Measurements from ENCODE around the gene DCK. TPM values are rescaled to one million over a fixed set of nuclear protein-coding genes. Genes with fewer than 3 reads are reported as not detected.
A peak's percentile ranks its signal among the peaks of the same experiment; 100 is the strongest.

Gene DCK
- total RNA-seq = 10 to 100 TPM; 84.1 to 93.1 TPM

DNA sequence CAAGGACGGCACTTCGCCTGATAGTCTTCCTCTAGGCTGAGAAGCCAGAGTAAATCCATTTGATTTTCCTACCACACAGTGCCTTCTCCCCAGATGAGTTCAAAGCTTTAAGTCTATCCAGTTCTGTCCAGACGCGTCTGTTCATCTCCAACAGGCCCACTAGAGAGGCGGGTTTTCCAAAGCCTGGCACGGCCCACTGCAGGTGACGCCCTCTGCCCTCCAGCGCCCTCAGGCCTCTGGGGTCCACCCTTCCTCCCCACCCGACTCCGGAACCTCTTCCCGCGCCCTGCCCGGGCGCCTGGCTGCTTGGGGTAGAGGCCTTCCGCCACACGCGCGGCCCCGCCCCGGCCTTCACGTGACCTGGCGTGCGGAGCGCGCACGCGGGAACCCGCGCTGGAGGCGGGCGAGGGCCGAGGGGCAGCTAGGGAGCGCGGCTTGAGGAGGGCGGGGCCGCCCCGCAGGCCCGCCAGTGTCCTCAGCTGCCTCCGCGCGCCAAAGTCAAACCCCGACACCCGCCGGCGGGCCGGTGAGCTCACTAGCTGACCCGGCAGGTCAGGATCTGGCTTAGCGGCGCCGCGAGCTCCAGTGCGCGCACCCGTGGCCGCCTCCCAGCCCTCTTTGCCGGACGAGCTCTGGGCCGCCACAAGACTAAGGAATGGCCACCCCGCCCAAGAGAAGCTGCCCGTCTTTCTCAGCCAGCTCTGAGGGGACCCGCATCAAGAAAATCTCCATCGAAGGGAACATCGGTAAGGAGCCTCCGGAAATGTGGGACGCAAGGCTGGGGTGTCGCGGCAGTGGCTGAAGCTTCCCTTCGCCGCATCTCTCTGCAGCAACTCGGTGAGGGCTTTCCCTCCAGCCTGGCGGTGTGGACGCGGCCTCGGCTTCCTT lies at the start of gene DCK:
Gene DCK (plus strand): TSS at position 469 of the 888 bp plus-strand sequence. CDS start 187 bp downstream, at position 656.
- Mint-ChIP-seq H3K36me3 (ENCODE audit: low read depth) (peaks cover 43% of the 10 kb centered on the region), H3K27ac (peak within 1 kb of the TSS; percentile 91)
- CTCF ChIA-PET = interaction anchor here (0.6 to 2.6 kb wide), 9 partner anchors 10 to 270 kb away, joined by 3 to 8 read pairs (median 4); partner anchors contain the start of gene GRSF1

DNA sequence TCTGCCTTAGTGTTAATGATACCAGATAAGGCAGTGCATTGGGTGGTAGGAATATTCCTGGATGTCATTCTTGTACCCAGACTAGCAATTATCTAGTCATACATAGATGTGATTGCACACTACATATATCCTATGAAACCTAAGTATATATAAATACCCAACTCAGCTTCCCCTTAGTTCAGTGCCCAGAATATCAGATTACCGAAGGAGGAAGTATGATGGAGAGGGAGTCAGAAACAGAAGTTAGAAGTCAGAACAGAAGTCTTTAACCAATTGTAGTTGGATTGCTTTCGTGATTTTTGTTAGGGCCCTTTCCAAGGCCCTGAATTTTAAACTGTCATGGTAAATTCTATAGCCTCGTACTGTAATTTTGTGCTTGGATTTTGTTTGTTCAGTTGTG lies 48.4 kb upstream of the DCK start:
- Mint-ChIP-seq H3K36me3 (ENCODE audit: low read depth) (peaks cover 2% of the 10 kb centered on the region), H3K9me3 (peaks cover 4% of the 10 kb centered on the region), H3K4me3 (no peak overlapping the region), H3K27ac (no peak overlapping the region), H3K27me3 (no peaks in the 10 kb centered on the region), H3K4me1 (no peaks in the 10 kb centered on the region)
- CTCF ChIA-PET = no interaction called here
- no peak for DNase-seq
- POLR2A ChIA-PET = no interaction called here

More for the DNA sequence above, at the start of gene DCK:
- Mint-ChIP-seq H3K4me1 (peaks cover 45% of the 10 kb centered on the region), H3K27me3 (no peaks in the 10 kb centered on the region), H3K4me3 (peak within 1 kb of the TSS; percentile 97), H3K9me3 (no peaks in the 10 kb centered on the region)
- peak; percentile 84 for DNase-seq
- POLR2A ChIA-PET = interaction anchor here (0.6 kb wide), 1 partner anchor 366 kb away, joined by 3 read pairs; no protein-coding TSS in a partner anchor

GRCh38 chr4:70945452-70946055 lies 47.9 kb upstream of the DCK start:
- H3K27me3 Mint-ChIP-seq = no peaks in the 10 kb centered on the region
- no peak overlapping the region for H3K4me3 Mint-ChIP-seq
- no peak for DNase-seq
- no peak overlapping the region for H3K27ac Mint-ChIP-seq
- H3K9me3 Mint-ChIP-seq = peaks cover 4% of the 10 kb centered on the region
- CTCF ChIA-PET = no interaction called here
- POLR2A ChIA-PET = no interaction called here
- H3K36me3 Mint-ChIP-seq (ENCODE audit: low read depth) = peaks cover 2% of the 10 kb centered on the region
- H3K4me1 Mint-ChIP-seq = no peaks in the 10 kb centered on the region

- no peaks in the 10 kb centered on the region for H3K4me1 Mint-ChIP-seq
- CTCF ChIA-PET = no interaction called here
Measured at GRCh38 chr4:70946939-70947338, 46.5 kb upstream of the DCK start.

GRCh38 chr4:70948665-70949260 lies 44.7 kb upstream of the DCK start:
- Mint-ChIP-seq H3K36me3 (ENCODE audit: low read depth) (no peaks in the 10 kb centered on the region), H3K27me3 (no peaks in the 10 kb centered on the region), H3K4me1 (peaks cover 6% of the 10 kb centered on the region), H3K27ac (no peak overlapping the region), H3K9me3 (no peaks in the 10 kb centered on the region), H3K4me3 (no peak overlapping the region)
- DNase-seq = no peak
- ChIA-PET CTCF (no interaction called here), POLR2A (no interaction called here)

More at GRCh38 chr4:70946939-70947338, 46.5 kb upstream of the DCK start:
- no peak for DNase-seq
- H3K27me3 Mint-ChIP-seq = no peaks in the 10 kb centered on the region
- no peak overlapping the region for H3K4me3 Mint-ChIP-seq
- no peak overlapping the region for H3K27ac Mint-ChIP-seq
- H3K9me3 Mint-ChIP-seq = peaks cover 2% of the 10 kb centered on the region
- H3K36me3 Mint-ChIP-seq (ENCODE audit: low read depth) = no peaks in the 10 kb centered on the region
- POLR2A ChIA-PET = no interaction called here

DNA sequence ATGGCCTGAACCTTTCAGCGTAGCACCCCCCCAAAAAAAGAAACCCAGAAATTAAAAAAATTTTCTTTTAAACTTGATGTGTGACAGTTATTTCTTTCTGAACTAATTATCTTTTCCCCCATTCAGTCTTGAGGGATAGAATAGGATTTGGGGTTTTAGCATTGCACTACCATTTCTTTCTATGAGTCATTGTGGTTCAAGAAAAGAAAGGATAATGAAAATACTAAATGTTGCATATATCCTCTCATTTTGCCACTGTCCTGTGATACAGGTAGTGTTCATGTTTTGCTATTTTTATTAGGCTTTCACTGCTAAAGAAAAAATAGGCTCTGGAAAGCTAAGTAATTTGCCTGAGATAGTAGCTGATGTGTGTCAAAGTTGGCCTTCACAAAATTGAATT lies 39.4 kb upstream of the DCK start:
- ChIA-PET POLR2A (interaction anchor here (0.6 kb wide), 2 partner anchors 32 to 75 kb away, joined by 3 read pairs; no protein-coding TSS in a partner anchor), CTCF (interaction anchor here (0.6 to 1.1 kb wide), 2 partner anchors 13 to 56 kb away, joined by 3 read pairs; no protein-coding TSS in a partner anchor)
- no peaks in the 10 kb centered on the region for H3K36me3 Mint-ChIP-seq (ENCODE audit: low read depth)

GRCh38 chr4:70956549-70957210 lies 36.8 kb upstream of the DCK start:
- ChIA-PET CTCF (interaction anchor here (1.1 kb wide), 1 partner anchor 16 kb away, joined by 3 read pairs; no protein-coding TSS in a partner anchor), POLR2A (no interaction called here)
- no peak overlapping the region for H3K27ac Mint-ChIP-seq
- H3K4me3 Mint-ChIP-seq = no peak overlapping the region
- H3K27me3 Mint-ChIP-seq = no peaks in the 10 kb centered on the region
- H3K4me1 Mint-ChIP-seq = peaks cover 13% of the 10 kb centered on the region
- no peak for DNase-seq
- H3K36me3 Mint-ChIP-seq (ENCODE audit: low read depth) = no peaks in the 10 kb centered on the region
- no peaks in the 10 kb centered on the region for H3K9me3 Mint-ChIP-seq

More for the DNA sequence above, 39.4 kb upstream of the DCK start:
- H3K27ac Mint-ChIP-seq = no peak overlapping the region
- H3K4me1 Mint-ChIP-seq = peaks cover 13% of the 10 kb centered on the region
- no peak overlapping the region for H3K4me3 Mint-ChIP-seq
- no peaks in the 10 kb centered on the region for H3K9me3 Mint-ChIP-seq
- no peaks in the 10 kb centered on the region for H3K27me3 Mint-ChIP-seq
- no peak for DNase-seq

GRCh38 chr4:70958681-70959080 lies 34.8 kb upstream of the DCK start:
- DNase-seq = no peak
- H3K27ac Mint-ChIP-seq = no peak overlapping the region
- peaks cover 8% of the 10 kb centered on the region for H3K4me1 Mint-ChIP-seq
- POLR2A ChIA-PET = no interaction called here
- CTCF ChIA-PET = interaction anchor here (1.5 to 1.6 kb wide), 2 partner anchors 9 to 81 kb away, joined by 3 to 4 read pairs; no protein-coding TSS in a partner anchor
- H3K36me3 Mint-ChIP-seq (ENCODE audit: low read depth) = peaks cover 2% of the 10 kb centered on the region
- no peaks in the 10 kb centered on the region for H3K9me3 Mint-ChIP-seq
- no peak overlapping the region for H3K4me3 Mint-ChIP-seq
- no peaks in the 10 kb centered on the region for H3K27me3 Mint-ChIP-seq

DNA sequence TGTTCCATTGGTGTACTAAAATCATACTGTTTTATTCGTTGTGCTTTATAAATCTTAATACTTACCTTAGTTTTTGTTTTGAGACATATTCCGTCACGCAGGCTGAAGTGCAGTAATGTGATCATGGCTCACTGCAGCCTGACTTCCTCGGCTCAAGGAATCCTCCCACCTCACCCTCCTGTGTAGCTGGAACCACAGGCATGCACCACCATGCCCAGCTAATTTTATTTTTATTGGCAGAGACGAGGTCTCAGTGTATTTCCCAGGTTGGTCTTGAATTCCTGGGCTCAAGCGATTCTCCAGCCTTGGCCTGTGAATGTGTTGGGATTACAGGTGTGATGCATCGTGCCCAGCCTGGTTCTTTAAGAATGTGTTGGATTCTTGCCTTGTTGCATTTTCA lies 24.4 kb upstream of the DCK start:
- Mint-ChIP-seq H3K27ac (no peak overlapping the region), H3K36me3 (ENCODE audit: low read depth) (peaks cover 4% of the 10 kb centered on the region), H3K4me1 (peaks cover 14% of the 10 kb centered on the region), H3K4me3 (no peak overlapping the region), H3K9me3 (no peaks in the 10 kb centered on the region), H3K27me3 (no peaks in the 10 kb centered on the region)
- ChIA-PET CTCF (no interaction called here), POLR2A (no interaction called here)
- no peak for DNase-seq

DNA sequence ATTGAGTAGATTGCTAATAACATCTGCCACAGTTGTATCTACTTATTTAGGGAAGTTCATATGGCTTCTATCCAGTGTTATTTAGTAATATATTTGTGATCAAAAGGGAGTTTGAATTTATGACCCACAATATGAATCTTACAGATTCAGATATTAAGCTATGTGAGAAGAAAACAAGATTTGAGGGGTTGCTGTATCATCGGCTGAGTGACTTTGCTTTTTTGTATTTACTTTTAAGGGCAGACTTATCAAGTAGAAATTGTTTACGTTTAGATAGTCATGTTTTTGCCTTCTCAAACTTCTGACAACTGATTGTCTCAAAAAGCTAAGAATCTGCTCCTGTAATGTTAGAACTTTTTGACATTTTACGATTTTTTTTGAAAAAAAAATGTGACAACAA lies 17.2 kb upstream of the DCK start:
- Mint-ChIP-seq H3K9me3 (no peaks in the 10 kb centered on the region), H3K4me1 (peaks cover 6% of the 10 kb centered on the region), H3K36me3 (ENCODE audit: low read depth) (peaks cover 19% of the 10 kb centered on the region), H3K27me3 (no peaks in the 10 kb centered on the region), H3K4me3 (no peak overlapping the region), H3K27ac (no peak overlapping the region)
- DNase-seq = no peak
- POLR2A ChIA-PET = no interaction called here
- CTCF ChIA-PET = no interaction called here

GRCh38 chr4:70979445-70980008 lies 13.9 kb upstream of the DCK start:
- Mint-ChIP-seq H3K27ac (no peak overlapping the region), H3K4me3 (no peak overlapping the region), H3K27me3 (no peaks in the 10 kb centered on the region), H3K4me1 (no peaks in the 10 kb centered on the region), H3K36me3 (ENCODE audit: low read depth) (peaks cover 15% of the 10 kb centered on the region), H3K9me3 (no peaks in the 10 kb centered on the region)
- no peak for DNase-seq
- ChIA-PET POLR2A (no interaction called here), CTCF (no interaction called here)

GRCh38 chr4:70980196-70980595 lies 13.3 kb upstream of the DCK start:
- Mint-ChIP-seq H3K9me3 (no peaks in the 10 kb centered on the region), H3K36me3 (ENCODE audit: low read depth) (peaks cover 13% of the 10 kb centered on the region), H3K4me1 (no peaks in the 10 kb centered on the region), H3K27ac (no peak overlapping the region), H3K4me3 (no peak overlapping the region), H3K27me3 (no peaks in the 10 kb centered on the region)
- DNase-seq = no peak
- CTCF ChIA-PET = no interaction called here
- POLR2A ChIA-PET = no interaction called here
